T-cell (primary cell): ENCODE data around the gene LRRC10B. TPM values are rescaled to one million over a fixed set of nuclear protein-coding genes. Genes with fewer than 3 reads are reported as not detected.

Experiments
- ATAC-seq, 4 experiments: fragments of 200-7000 bp in 3 of 4; fragments of 150-1000 bp in 1 of 4; cut with Tn5 transposase; replicated peaks in 1 of 4; 1 replicate in 3 of 4; 2 replicates in 1 of 4; pipeline ENCODE4 v1.10.0; 2021; ENCODE audit warnings: moderate library complexity in 3 of 4, mild to moderate bottlenecking in 2 of 4, moderate number of reproducible peaks in 1 of 4
- CTCF ChIA-PET, 2 donors: fragments of 300-600 bp; sonication (Branson Sonifier 250); formaldehyde crosslinking; loops; one replicate each; lab custom pipeline; 2022; ENCODE audit warnings: antibody characterized with exemption in 2 of 2; lab: Charles Lee
- POLR2A ChIA-PET, 2 donors: fragments of 300-600 bp; sonication (Branson Sonifier 250); formaldehyde crosslinking; loops; one replicate each; lab custom pipeline; 2022; ENCODE audit warnings: antibody characterized with exemption in 2 of 2; lab: Charles Lee
- DNase-seq, 35 experiments: peaks; one replicate each; pipeline versions ENCODE4 v3.0.0 to v3.0.0-alpha.2; 2013 to 2023
- H3K27ac ChIP-seq: one replicate; pipeline ENCODE4 v1.5.1; 2013; ENCODE audit warnings: low read length
- H3K27me3 ChIP-seq, 2 experiments: replicated peaks in 1 of 2; 1 replicate in 1 of 2; 2 replicates in 1 of 2; pipeline versions ENCODE4 v1.6.1 to v1.7.0; 2013; ENCODE audit warnings: low read length in 1 of 2, mixed read lengths in 1 of 2; ENCODE audit not compliant: control insufficient read depth in 2 of 2, insufficient read depth in 2 of 2; ENCODE audit errors: extremely low read depth in 1 of 2
- H3K36me3 ChIP-seq, 2 donors: 1 replicate in 1 of 2; 2 replicates in 1 of 2; pipeline versions ENCODE4 v1.6.1 to v1.7.0; 2013; ENCODE audit warnings: low read length in 1 of 2; ENCODE audit not compliant: control insufficient read depth in 2 of 2, insufficient read depth in 1 of 2; ENCODE audit errors: extremely low read depth in 1 of 2
- H3K4me1 ChIP-seq, 2 experiments: 1 replicate in 1 of 2; 2 replicates in 1 of 2; pipeline versions ENCODE4 v1.6.1 to v1.7.0; 2013; ENCODE audit warnings: low read length in 2 of 2, mixed read lengths in 1 of 2; ENCODE audit not compliant: insufficient read depth in 2 of 2, control insufficient read depth in 1 of 2; ENCODE audit errors: extremely low read depth in 1 of 2
- H3K4me3 ChIP-seq, 2 donors: 1 replicate in 1 of 2; 2 replicates in 1 of 2; pipeline versions ENCODE4 v1.5.1 to v1.7.0; 2013; ENCODE audit warnings: mild to moderate bottlenecking in 2 of 2, low read length in 1 of 2, moderate library complexity in 1 of 2; ENCODE audit not compliant: control insufficient read depth in 1 of 2; ENCODE audit errors: extremely low read depth in 1 of 2
- H3K9me3 ChIP-seq: 2 replicates; pipeline ENCODE4 v1.7.0; 2013
- H3K27ac Mint-ChIP-seq, 2 donors: one replicate each; pipeline ENCODE4 v1.8.0; 2020 to 2021; ENCODE audit warnings: mild to moderate bottlenecking in 2 of 2, mixed read lengths in 2 of 2
- H3K27me3 Mint-ChIP-seq, 2 donors: one replicate each; pipeline ENCODE4 v1.8.0; 2021 to 2022; ENCODE audit warnings: mixed read lengths in 2 of 2
- H3K36me3 Mint-ChIP-seq: one replicate; pipeline ENCODE4 v1.8.0; 2021; ENCODE audit warnings: mixed read lengths
- H3K4me1 Mint-ChIP-seq, 3 donors: one replicate each; pipeline ENCODE4 v1.8.0; 2020 to 2022; ENCODE audit warnings: mixed read lengths in 3 of 3, mild to moderate bottlenecking in 1 of 3
- H3K4me3 Mint-ChIP-seq, 3 donors: one replicate each; pipeline ENCODE4 v1.8.0; 2020 to 2022; ENCODE audit warnings: mild to moderate bottlenecking in 3 of 3, mixed read lengths in 3 of 3, moderate library complexity in 3 of 3
- H3K9me3 Mint-ChIP-seq, 3 donors: one replicate each; pipeline ENCODE4 v1.8.0; 2020 to 2022; ENCODE audit warnings: mixed read lengths in 3 of 3
- WGBS: methylation state at CpG from one replicate; pipeline ENCODE4 v1.1.5; 2013; ENCODE audit warnings: missing lambda C conversion rate; ENCODE audit not compliant: insufficient coverage; 5-methylcytosine and 5-hydroxymethylcytosine counted together
- total RNA-seq, 35 experiments: library from RNA in 6 of 35; stranded (reverse) in 6 of 35; fragments of 120-200 nt in 1 of 35; gene quantifications; one replicate each; pipeline versions ENCODE4 v1.2.1 to v1.2.4 and lab custom pipeline; 2013 to 2026

LRRC10B gene
- total RNA-seq, 5 donors from 2014 or later (not counting 1 experiment from before 2014, with no cell fraction given): 0.21 TPM; not detected in 4

DNA sequence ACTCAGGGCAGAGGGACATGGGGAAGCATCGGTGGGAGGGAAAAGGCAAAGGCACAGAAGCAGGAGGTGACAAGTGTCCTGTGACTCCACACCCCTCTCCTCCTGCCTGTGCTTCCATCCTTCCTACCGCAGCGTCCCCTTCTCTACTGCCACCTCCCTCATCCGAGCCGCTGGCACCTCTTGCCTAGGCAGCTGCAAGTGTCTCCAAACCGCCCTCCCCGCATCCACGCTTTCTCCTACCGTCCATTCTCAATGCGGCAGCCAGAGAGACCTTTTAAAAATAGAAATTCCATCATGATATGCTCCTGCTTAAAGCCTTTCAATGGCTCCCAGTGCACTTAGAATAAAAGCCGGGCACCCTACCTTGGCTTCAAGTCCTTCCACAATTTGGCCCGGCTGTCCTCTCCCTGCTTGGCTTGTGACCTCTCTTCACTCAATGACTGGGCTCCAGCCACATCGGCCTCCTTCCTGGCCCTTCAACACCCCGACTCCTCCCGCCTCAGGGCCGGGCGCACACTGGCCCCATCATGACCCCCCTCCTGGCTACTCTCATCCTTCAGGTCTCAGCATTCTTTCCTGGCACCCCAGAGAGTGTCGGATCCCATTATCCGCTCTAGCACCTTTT lies 16.5 kb downstream of the LRRC10B start:
- peaks cover 14 to 41% of the 10 kb centered on the region in 2 donors for H3K27me3 Mint-ChIP-seq
- H3K36me3 Mint-ChIP-seq: no peaks in the 10 kb centered on the region
- Histone ChIP-seq H3K9me3 (no peaks in the 10 kb centered on the region), H3K4me1 (no peaks in the 10 kb centered on the region), H3K36me3 (no peaks in the 10 kb centered on the region), H3K4me3 (no peak overlapping the region), H3K27ac (no peak overlapping the region), H3K27me3 (peaks cover 0 to 57% of the 10 kb centered on the region in 2 experiments)
- no peaks in the 10 kb centered on the region for H3K9me3 Mint-ChIP-seq
- no peak overlapping the region for H3K27ac Mint-ChIP-seq
- WGBS: 85% methylated on average over 16 of the region's 19 CpGs
- ChIA-PET POLR2A (no interaction called here), CTCF (no interaction called here)
- H3K4me1 Mint-ChIP-seq: no peaks in the 10 kb centered on the region
- DNase-seq (no peak), ATAC-seq (no peak)
- H3K4me3 Mint-ChIP-seq: no peak overlapping the region

DNA sequence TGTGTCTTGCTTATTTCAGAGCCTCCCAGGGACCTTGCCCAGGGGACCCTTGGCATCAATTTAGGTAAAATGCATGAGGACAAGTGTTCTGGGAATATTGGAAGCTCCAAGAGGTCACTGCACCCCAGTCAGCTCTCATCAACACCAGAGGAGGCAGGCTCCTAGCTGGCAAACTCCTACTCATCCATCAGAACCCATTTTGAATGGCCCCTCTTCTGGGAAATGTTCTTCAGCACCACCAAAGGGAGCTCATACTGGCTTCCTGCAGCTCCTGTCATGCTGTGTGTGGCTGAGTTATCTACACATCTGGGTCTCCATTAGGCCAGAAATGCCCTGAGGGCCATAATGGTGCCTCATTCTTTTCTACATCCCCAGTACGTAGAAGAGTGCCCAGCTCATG lies 17.7 kb downstream of the LRRC10B start:
- DNase-seq (no peak), ATAC-seq (no peak)
- Mint-ChIP-seq H3K36me3 (no peaks in the 10 kb centered on the region), H3K4me3 (no peak overlapping the region), H3K27ac (no peak overlapping the region), H3K4me1 (no peaks in the 10 kb centered on the region), H3K9me3 (no peaks in the 10 kb centered on the region), H3K27me3 (peaks cover 14 to 41% of the 10 kb centered on the region in 2 donors)
- POLR2A ChIA-PET: interaction anchor here in 1 of 2 donors (0.7 kb wide), 1 partner anchor 1681 kb away, joined by 3 read pairs; no protein-coding TSS in a partner anchor
- CTCF ChIA-PET: no interaction called here
- no peaks in the 10 kb centered on the region for H3K9me3 ChIP-seq
- H3K4me3 ChIP-seq: no peak overlapping the region
- peaks cover 0 to 67% of the 10 kb centered on the region in 2 experiments for H3K27me3 ChIP-seq
- H3K36me3 ChIP-seq: no peaks in the 10 kb centered on the region
- H3K4me1 ChIP-seq: no peaks in the 10 kb centered on the region
- H3K27ac ChIP-seq: no peak overlapping the region
- 89% methylated on average over 1 of the region's 1 CpG for WGBS

DNA sequence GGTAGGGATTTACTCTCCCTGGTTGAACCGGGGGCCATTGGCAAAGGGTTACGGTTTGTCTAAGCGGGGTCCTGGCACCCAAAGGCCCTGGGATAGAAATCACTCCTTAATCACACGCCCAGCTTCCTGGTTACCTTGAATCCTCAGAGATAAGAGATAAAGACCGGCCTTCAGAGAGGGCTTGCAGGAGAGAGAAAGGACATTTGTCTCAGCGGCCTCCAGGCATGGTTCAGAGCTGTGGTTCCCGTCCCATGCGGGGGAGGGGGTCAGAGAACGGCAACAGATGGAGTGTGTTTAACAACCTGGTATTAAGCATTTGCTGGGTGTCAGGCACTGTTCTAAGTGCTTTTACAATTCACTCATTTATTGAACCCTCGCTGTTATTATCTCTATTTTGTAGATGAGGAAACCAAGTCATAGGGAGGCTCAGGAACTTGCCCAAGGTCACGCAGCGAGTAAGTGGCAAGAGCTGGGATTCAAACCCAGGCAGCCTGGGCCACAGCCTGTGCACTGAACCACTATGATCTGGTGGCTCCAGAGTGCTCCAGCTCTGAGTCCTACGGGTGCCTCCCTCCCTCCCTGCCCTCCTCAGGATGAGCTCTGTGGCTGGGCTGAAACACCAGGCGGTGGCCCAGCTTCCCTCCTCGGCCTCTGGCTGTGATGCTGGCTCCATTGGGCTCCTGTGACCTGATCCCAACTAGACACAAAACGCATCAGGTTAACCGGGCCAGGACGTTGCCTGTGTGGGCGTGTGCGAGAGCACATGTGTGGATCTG lies 18.6 kb downstream of the LRRC10B start:
- no peaks in the 10 kb centered on the region for H3K36me3 Mint-ChIP-seq
- Histone ChIP-seq H3K27ac (no peak overlapping the region), H3K4me3 (no peak overlapping the region), H3K9me3 (no peaks in the 10 kb centered on the region), H3K27me3 (peaks cover 0 to 70% of the 10 kb centered on the region in 2 experiments), H3K4me1 (no peaks in the 10 kb centered on the region), H3K36me3 (no peaks in the 10 kb centered on the region)
- ATAC-seq (no peak), DNase-seq (no peak)
- CTCF ChIA-PET: interaction anchor here in 1 of 2 donors (0.6 kb wide), 1 partner anchor 11 kb away, joined by 4 read pairs; no protein-coding TSS in a partner anchor
- H3K4me1 Mint-ChIP-seq: no peaks in the 10 kb centered on the region
- no peak overlapping the region for H3K4me3 Mint-ChIP-seq
- peaks cover 14 to 41% of the 10 kb centered on the region in 2 donors for H3K27me3 Mint-ChIP-seq
- no peaks in the 10 kb centered on the region for H3K9me3 Mint-ChIP-seq
- 91% methylated on average over 10 of the region's 20 CpGs for WGBS
- POLR2A ChIA-PET: no interaction called here
- no peak overlapping the region for H3K27ac Mint-ChIP-seq

- ChIA-PET CTCF (no interaction called here), POLR2A (no interaction called here)
- DNase-seq (no peak), ATAC-seq (no peak)
- Mint-ChIP-seq H3K27ac (no peak overlapping the region), H3K4me1 (no peaks in the 10 kb centered on the region), H3K27me3 (peaks cover 14 to 39% of the 10 kb centered on the region in 2 donors), H3K9me3 (no peaks in the 10 kb centered on the region), H3K4me3 (no peak overlapping the region), H3K36me3 (no peaks in the 10 kb centered on the region)
- 35% methylated on average over 3 of the region's 14 CpGs for WGBS
- Histone ChIP-seq H3K36me3 (no peaks in the 10 kb centered on the region), H3K27me3 (peaks cover 0 to 79% of the 10 kb centered on the region in 2 experiments), H3K9me3 (no peaks in the 10 kb centered on the region), H3K4me3 (no peak overlapping the region), H3K4me1 (no peaks in the 10 kb centered on the region), H3K27ac (no peak overlapping the region)
These were observed 19.6 kb downstream of the LRRC10B start for GRCh38 chr11:61528114-61528513.

DNA sequence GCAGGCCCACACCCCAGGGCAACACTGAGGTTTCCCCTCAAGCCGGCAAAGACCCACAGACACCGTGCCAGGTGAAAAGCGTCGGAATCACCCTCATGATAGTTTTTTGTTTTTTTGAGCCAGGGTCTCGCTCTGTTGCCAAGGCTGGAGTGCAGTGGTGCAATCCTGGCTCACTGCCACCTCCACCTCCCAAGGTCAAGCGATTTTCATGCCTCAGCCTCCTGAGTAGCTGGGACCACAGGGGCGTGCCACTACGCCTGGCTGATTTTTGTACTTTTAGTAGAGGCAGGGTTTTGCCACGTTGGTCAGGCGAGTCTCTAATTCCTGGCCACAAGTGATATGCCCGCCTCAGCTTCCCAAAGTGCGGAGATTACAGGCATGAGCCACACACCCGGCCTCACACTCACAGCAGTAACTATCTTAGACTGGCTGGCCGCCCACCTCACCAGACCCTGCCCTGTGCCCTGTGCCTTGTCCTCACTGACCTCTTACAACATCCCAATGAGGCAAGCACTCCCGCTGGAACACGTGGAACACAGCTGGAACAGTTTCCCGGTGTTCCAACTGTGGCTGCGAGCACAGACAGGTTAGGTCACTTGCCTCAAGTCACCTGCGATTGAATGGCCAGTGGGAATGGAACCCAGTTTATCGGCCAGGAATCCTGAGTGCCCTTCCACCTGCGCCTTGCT lies 21.1 kb downstream of the LRRC10B start:
- POLR2A ChIA-PET: no interaction called here
- ATAC-seq: no peak
- CTCF ChIA-PET: no interaction called here

DNA sequence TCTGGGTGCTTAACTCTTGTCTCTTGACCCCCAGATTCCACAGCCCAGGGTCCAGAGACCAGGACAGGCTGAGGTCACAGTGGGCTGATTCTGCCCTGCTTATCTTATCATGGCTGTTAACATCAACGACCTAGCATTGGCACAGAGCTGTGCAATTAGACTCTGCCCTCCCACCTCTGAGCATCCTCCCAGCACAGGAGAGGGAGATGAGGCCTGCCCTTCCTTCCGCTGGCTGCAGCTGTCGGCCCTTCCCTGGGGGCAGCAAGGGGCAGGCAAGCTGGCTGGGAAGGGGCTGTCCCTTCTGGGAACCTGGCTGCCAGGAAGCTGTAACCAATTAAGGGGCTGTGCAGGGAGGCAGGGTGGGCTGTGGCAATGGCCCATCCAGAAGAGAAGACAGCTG lies 22.5 kb downstream of the LRRC10B start:
- peaks cover 0 to 78% of the 10 kb centered on the region in 2 experiments for H3K27me3 ChIP-seq
- H3K9me3 ChIP-seq: no peaks in the 10 kb centered on the region
- ChIA-PET POLR2A (no interaction called here), CTCF (no interaction called here)
- H3K4me1 Mint-ChIP-seq: no peaks in the 10 kb centered on the region
- no peak overlapping the region for H3K27ac ChIP-seq
- H3K27me3 Mint-ChIP-seq: peaks cover 27 to 31% of the 10 kb centered on the region in 2 donors
- no peaks in the 10 kb centered on the region for H3K36me3 ChIP-seq
- no CpG with 5 or more reads among the region's 3 CpGs for WGBS
- H3K4me1 ChIP-seq: no peaks in the 10 kb centered on the region
- no peak overlapping the region for H3K27ac Mint-ChIP-seq
- ATAC-seq (no peak), DNase-seq (no peak)
- H3K36me3 Mint-ChIP-seq: no peaks in the 10 kb centered on the region
- no peak overlapping the region for H3K4me3 Mint-ChIP-seq
- H3K4me3 ChIP-seq: no peak overlapping the region
- no peaks in the 10 kb centered on the region for H3K9me3 Mint-ChIP-seq

More for the DNA sequence above, 21.1 kb downstream of the LRRC10B start:
- Mint-ChIP-seq H3K4me1 (no peaks in the 10 kb centered on the region), H3K27ac (no peak overlapping the region), H3K27me3 (peaks cover 21 to 39% of the 10 kb centered on the region in 2 donors), H3K4me3 (no peak overlapping the region), H3K36me3 (no peaks in the 10 kb centered on the region), H3K9me3 (no peaks in the 10 kb centered on the region)
- H3K27ac ChIP-seq: no peak overlapping the region
- WGBS: 86% methylated on average over 16 of the region's 21 CpGs
- H3K9me3 ChIP-seq: no peaks in the 10 kb centered on the region
- H3K4me1 ChIP-seq: no peaks in the 10 kb centered on the region
- H3K4me3 ChIP-seq: no peak overlapping the region
- DNase-seq: no peak
- peaks cover 0 to 80% of the 10 kb centered on the region in 2 experiments for H3K27me3 ChIP-seq
- no peaks in the 10 kb centered on the region for H3K36me3 ChIP-seq
